GM23248 (cell line): ENCODE measurements around the gene RPS6KA4.

Experiments
- EZH2 ChIP-seq: fragments of 200-600 bp; sonication (generic); IDR thresholded peaks from 2 replicates; pipeline ENCODE4 v1.6.1; 2018; ENCODE audit warnings: antibody characterized with exemption, mild to moderate bottlenecking; ENCODE audit not compliant: insufficient read depth, poor library complexity, severe bottlenecking
- EZH2phosphoT487 ChIP-seq: fragments of 200-600 bp; sonication (generic); IDR thresholded peaks from 2 replicates; pipeline ENCODE4 v1.6.1; 2018; ENCODE audit warnings: antibody characterized with exemption, moderate library complexity, mild to moderate bottlenecking, low read depth; ENCODE audit not compliant: insufficient read depth

DNA sequence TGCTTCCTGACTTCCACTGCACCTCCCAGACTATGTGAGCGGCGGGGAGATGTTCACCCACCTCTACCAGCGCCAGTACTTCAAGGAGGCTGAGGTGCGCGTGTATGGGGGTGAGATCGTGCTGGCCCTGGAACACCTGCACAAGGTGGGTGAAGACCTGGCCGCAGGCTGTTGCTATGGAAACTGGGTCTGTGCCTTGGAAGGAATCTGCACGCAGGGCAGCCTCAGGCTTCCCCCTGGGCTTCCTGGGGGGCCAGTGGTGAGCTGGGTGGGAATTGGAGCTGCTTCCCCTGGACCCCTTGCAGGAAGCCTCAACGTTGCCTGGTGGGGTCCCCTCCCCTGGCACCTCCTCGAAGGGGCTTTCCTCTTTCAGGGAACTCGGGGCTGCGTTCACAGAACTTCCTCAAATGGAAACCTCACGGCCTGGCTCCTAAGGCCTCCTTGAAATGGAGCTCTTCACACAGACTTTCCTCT, 1.5 kb downstream of the RPS6KA4 start:
- no peak for TF ChIP-seq EZH2
- no peak for TF ChIP-seq EZH2phosphoT487
